GM21825 (cell line): ENCODE data around the gene COMMD7.
A peak's percentile ranks its signal among the peaks of the same experiment; 100 is the strongest.

Source experiments
- ATAC-seq: cut with Tn5 transposase; IDR thresholded peaks from one replicate; pipeline ENCODE4 v1.9.1; 2021; ENCODE audit warnings: mild to moderate bottlenecking, moderate library complexity; ENCODE audit not compliant: unreplicated experiment

COMMD7 gene

DNA sequence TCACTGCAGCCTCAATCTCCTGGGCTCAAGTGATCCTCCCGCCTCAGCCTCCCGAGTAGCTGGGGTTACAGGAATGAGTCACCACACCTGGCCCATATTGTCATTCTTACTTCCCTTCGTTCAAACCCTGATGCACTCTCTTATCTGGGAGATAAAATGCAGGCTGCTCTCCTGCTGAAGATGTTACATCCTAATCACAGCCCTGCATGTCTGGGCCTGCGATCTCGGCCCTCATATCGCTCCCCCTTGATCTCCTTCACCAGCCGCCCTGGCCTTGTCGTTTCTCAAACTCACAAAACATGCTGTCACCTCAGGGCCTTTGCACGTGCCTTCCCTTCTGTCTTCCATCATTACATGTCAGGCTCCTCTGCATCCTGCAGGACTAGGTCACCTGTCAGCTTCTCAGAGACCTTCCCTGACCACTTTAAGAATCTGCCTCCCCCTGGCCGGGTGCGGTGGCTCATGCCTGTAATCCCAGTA, 60.7 kb downstream of the COMMD7 start:
- no peak for ATAC-seq

DNA sequence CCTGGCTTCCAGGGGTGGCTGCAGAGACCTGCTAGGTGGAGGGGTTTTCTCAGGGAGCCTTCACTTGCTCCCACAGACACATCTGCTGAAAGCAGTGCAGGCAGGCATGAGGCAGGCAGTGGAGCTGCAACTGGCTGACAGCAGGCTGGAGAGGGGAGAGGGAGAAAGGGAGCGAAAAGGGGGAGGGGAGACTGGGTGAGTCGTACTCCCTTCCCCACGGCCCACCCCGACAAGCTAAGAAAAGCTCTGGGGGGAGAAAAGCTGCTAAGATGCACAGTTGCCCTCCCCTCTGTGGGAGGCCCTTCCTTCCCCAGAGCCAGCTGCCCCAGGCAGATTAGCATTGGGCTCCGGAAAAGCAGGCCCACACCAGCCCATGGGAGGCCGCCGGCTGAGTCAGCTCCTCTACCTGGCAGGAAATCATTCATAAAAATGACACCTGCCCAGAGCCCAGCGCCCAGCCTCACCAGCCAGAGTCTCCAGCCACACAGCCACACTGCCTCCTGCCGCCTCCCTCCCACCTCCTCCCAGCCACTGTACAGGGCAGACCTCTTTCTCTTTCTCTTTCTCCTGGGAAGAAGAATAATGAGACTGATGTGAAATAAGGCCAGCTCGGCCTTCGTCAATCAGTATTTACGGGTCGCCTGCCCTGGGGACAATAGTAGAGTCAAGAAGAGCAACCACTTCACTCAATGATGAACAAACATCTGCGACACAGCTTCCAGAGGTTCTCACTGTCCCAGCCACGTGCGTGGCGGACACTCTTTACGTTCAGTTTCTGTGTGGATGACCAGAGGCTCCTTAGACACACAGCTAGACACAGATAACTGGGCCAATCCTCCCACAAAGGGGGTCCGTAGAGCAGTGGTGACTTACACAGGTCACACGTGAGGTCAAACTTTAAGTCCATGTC, 61.8 kb downstream of the COMMD7 start:
- ATAC-seq: no peak

DNA sequence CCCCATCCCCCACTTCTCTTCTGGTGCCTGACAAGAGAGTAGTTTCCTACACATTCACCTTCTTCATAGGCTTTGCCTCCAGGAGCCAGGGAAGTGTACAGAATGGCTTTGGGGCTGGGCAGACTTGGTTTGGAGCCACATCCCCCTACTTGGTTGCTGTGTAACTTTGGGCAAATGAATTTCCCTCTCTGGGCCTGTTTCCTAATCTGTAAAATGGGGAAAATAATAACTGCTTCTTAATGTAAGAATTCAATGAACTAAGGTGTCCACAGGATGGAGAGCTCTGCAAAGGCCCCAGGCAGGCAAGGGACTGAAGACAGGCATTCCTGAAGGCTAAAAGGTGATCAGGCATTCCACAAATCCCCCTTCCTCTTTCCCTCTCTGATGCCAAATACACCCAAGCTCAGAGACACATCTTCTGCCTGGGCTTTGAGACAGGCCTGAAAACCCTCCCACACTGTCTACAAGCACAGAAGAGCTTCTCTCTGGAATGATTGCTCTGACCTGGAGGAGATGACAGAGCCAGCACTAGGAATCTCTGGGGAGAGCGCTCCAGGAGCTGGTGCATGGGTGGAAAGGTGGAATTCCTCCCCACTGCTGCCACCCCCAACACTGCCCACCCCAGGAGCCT, 62.6 kb downstream of the COMMD7 start:
- no peak for ATAC-seq

DNA sequence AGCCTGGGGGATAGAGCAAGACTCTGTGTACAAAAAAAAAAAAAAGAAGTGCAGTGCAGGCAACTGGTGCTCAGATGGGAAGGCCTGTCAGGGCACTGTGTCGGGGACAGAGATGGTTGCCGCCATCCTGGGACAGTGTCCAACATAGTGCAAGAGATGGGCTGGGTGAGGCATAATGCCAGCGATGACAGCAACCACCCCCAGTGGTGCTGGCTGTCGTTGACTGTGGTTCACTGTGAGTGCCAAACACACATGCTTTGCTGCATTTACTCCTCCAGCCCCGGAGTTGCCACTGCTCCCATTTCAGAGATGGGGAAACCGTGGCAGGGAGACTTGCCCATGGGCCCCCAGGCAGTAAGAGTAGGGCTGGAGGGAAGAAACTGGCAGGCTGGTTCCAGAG, 64.3 kb downstream of the COMMD7 start:
- no peak for ATAC-seq

GRCh38 chr20:32675223-32675975, 67.9 kb downstream of the COMMD7 start:
- ATAC-seq: no peak

GRCh38 chr20:32674362-32674789, 68.9 kb downstream of the COMMD7 start:
- no peak for ATAC-seq

- ATAC-seq: peak; percentile 52
Measured at GRCh38 chr20:32672982-32673851, 70.0 kb downstream of the COMMD7 start.

DNA sequence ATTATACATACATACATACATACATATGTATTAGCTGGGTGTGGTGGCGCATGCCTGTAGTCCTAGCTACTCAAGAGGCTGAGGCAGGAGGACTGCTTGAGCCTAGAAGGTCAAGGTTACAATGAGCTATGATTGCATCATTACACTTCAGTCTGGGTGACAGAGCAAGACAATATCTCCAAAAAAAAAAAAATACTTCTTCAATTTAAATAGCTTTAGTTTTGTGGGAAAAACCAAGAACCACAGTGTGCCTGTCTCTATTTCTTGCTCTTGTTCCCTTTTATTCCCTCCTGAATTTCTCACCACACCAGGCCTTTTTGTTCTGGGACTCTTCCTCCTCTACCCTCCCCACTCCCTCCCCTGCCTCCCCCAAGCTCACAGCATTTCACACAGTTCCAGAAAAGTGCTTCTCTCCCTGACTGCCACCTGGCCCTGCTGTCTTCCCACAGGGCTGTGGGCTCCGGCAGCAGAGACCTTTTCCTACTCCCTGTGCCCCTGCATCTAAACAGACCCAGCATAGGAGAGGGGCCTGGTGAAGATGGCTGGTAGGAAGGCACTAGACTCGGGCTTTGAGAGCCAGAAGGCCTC, 70.8 kb downstream of the COMMD7 start:
- peak; percentile 13 for ATAC-seq

DNA sequence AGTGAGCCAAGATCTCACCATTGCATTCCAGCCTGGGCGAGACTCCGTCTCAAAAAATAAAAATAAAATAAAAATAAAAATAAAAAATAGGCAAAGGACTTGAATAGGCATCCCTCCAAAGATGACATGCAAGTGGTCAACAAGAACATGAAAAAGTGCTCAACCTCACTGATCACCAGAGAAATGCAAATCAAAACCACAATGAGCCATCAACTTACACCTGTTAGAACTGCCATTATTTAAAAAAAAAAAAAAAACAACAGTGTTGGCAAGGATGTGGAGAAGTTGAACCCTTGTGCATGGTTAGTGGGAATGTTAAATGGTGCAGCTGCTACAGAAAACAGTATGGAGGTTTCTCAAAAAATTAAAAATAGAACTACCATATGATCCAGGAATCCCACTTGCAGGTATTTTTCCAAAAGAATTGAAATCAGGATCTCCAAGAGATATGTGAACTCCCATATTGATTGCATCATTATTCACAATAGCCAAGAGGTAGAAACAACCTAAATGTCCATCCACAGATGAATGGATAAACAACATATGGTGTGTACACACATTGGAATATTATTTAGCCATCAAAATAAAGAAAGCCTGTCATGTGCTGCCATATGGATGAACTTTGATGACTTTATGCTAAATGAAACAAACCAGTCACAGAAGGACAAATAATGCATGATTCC, 72.4 kb downstream of the COMMD7 start:
- peak; percentile 39 for ATAC-seq

- no peak for ATAC-seq
Measured at GRCh38 chr20:32667027-32667426, 76.2 kb downstream of the COMMD7 start.

DNA sequence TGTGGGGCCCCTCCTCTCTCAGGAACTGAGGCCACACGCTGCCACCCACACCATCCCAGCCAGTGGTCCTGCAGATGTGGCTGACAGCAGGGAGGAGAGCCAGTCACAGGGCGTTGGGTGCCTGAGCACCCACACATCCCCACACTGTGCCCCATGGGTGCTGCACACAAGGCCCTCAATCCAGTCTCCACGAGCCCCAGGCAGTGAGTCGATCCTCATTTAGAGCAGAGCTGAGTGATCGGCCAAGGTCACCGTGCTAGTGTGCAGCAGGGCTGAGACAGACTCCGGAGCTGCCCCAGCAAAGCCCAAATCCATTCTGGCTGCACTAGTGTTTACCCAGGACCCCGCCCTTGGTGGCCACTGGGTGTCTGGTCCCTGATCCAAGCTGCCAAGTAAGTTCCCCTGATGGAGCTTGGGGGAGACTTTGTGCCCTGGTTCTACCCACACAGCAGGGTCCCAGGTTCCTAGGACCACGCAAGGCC, 78.5 kb downstream of the COMMD7 start:
- no peak for ATAC-seq

DNA sequence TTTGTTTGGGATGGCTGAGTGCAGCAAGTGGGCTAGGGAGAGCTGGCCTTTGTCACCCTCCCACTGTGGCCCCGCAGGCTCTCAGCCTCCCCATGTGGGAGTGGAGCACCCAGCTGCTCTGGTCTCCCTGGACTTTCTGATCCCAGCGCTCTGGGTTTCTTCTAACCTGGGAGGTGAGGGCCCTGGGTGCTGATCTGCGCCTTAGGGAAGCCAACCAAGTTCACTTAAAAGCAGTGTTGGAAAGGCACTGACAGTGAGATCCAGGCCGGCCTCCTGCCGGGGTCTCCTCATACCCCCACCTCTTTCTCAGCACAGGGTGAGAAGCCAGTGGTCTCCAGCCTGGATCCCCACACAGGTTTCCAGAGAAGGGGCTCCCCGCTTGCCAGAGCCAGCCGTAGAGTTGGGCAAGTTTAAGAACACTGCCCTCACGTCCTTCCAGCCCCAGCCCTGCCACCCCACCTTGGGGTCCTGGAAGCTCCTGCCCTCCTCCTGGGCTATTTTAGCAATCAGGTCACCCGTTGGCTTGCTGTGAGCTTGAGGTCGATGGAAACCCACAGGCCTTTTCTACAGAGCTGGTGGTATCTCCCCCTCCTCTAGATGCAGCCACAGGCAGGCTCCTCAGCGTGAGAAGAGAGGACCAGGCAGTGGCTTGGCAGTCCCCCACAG, 79.1 kb downstream of the COMMD7 start:
- ATAC-seq: no peak

DNA sequence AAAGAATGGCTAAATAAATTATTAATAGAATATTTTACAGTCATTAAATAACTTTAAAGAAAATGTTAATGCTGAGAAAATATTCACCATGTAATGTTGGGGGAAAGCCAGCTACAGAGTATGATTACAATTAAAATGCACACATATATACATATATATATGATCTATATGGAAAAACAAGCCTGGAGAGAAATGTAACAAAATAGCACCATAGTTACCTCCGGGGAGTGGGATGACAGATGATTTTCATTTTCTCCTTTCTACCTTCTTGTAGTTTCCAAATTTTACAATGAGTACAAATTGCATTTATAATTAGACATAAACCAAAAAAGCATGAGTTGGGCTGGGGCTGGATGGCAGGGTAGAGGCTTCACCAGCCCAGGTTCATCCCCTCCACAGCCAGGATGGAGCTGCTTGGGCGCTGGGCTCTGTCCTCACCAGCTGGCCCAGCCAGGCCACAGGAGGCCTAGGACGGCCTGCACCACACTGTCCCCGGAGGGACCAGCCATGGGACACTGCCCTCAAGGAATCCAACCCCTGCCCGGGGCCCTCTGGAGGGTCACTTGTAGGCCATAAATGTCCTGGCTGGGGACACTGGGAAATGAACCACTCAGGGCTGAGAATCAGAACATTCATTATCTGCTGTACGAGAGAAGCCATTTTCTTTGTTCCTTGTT, 79.8 kb downstream of the COMMD7 start:
- no peak for ATAC-seq

- no peak for ATAC-seq
Measured at GRCh38 chr20:32661820-32662528, 81.3 kb downstream of the COMMD7 start.

DNA sequence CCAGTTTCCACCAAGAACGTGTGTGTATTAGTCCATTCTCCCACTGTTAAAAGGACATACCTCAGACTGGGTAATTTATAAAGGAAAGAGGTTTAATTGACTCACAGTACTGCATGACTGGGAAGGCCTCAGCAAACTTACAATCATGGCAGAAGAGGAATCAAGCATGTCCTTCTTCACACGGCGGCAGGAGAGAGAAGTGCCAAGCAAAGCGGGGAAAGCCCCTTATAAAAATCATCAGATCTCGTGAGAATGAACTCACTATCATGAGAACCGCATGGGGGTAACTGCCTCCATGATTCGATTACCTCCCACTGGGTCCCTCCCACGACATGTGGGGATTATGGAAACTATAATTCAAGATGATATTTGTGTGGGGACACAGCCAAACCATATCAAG, 82.6 kb downstream of the COMMD7 start:
- ATAC-seq: no peak

- ATAC-seq: no peak
Measured at GRCh38 chr20:32656827-32657226, 86.4 kb downstream of the COMMD7 start.

- ATAC-seq: no peak
Measured at GRCh38 chr20:32655903-32656512, 87.3 kb downstream of the COMMD7 start.
